Parathyroid adenoma (tissue), 2 donors: ENCODE data around the gene PACRG.

Experiments used
- H2AFZ ChIP-seq: fragments of 300-600 bp; sonication (generic); one replicate; pipeline ENCODE4 v1.7.0; 2017; ENCODE audit warnings: antibody characterized with exemption, mild to moderate bottlenecking
- H3K27ac ChIP-seq: fragments of 300-600 bp; sonication (generic); one replicate; pipeline ENCODE4 v1.7.0; 2017
- H3K27me3 ChIP-seq: fragments of 300-600 bp; sonication (generic); one replicate; pipeline ENCODE4 v1.7.0; 2017; ENCODE audit warnings: low read length; ENCODE audit not compliant: control insufficient read depth, insufficient read depth
- H3K36me3 ChIP-seq: fragments of 300-600 bp; sonication (generic); one replicate; pipeline ENCODE4 v1.7.0; 2017; ENCODE audit warnings: low read length; ENCODE audit not compliant: control insufficient read depth, insufficient read depth
- H3K4me1 ChIP-seq: fragments of 300-600 bp; sonication (generic); one replicate; pipeline ENCODE4 v1.7.0; 2017; ENCODE audit warnings: control low read depth
- H3K4me2 ChIP-seq: fragments of 300-600 bp; sonication (generic); one replicate; pipeline ENCODE4 v1.7.0; 2017; ENCODE audit warnings: low read length
- H3K4me3 ChIP-seq: fragments of 300-600 bp; sonication (generic); one replicate; pipeline ENCODE4 v1.7.0; 2017; ENCODE audit warnings: low read depth, low read length
- H3K79me2 ChIP-seq: fragments of 300-600 bp; sonication (generic); one replicate; pipeline ENCODE4 v1.7.0; 2017; ENCODE audit warnings: control low read depth
- H3K9ac ChIP-seq: fragments of 300-600 bp; sonication (generic); one replicate; pipeline ENCODE4 v1.7.0; 2017; ENCODE audit warnings: mild to moderate bottlenecking
- H3K9me3 ChIP-seq: fragments of 300-600 bp; sonication (generic); one replicate; pipeline ENCODE4 v1.7.0; 2017; ENCODE audit warnings: low read length; ENCODE audit not compliant: control insufficient read depth
- TF ChIP-seq, protein P1 (sequence below): fragments of 300-600 bp; sonication (generic); IDR thresholded peaks from one replicate; pipeline ENCODE4 v1.7.0; 2017; ENCODE audit warnings: antibody characterized with exemption, mild to moderate bottlenecking
- donor health status: primary hyperparathyroidism.

PACRG gene

GRCh38 chr6:162943369-162943768 lies 215.6 kb downstream of the PACRG start:
- TF ChIP-seq, protein P1, sequence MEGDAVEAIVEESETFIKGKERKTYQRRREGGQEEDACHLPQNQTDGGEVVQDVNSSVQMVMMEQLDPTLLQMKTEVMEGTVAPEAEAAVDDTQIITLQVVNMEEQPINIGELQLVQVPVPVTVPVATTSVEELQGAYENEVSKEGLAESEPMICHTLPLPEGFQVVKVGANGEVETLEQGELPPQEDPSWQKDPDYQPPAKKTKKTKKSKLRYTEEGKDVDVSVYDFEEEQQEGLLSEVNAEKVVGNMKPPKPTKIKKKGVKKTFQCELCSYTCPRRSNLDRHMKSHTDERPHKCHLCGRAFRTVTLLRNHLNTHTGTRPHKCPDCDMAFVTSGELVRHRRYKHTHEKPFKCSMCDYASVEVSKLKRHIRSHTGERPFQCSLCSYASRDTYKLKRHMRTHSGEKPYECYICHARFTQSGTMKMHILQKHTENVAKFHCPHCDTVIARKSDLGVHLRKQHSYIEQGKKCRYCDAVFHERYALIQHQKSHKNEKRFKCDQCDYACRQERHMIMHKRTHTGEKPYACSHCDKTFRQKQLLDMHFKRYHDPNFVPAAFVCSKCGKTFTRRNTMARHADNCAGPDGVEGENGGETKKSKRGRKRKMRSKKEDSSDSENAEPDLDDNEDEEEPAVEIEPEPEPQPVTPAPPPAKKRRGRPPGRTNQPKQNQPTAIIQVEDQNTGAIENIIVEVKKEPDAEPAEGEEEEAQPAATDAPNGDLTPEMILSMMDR, result no peak
- no peak overlapping the region for H3K27ac ChIP-seq
- H3K4me2 ChIP-seq, result no peak overlapping the region
- H3K4me1 ChIP-seq, result no peaks in the 10 kb centered on the region
- no peak overlapping the region for H3K4me3 ChIP-seq
- H3K79me2 ChIP-seq, result no peaks in the 10 kb centered on the region
- no peaks in the 10 kb centered on the region for H3K36me3 ChIP-seq
- H3K27me3 ChIP-seq, result no peaks in the 10 kb centered on the region
- H3K9me3 ChIP-seq, result no peaks in the 10 kb centered on the region
- H3K9ac ChIP-seq, result no peak overlapping the region
- H2AFZ ChIP-seq, result no peak overlapping the region

DNA sequence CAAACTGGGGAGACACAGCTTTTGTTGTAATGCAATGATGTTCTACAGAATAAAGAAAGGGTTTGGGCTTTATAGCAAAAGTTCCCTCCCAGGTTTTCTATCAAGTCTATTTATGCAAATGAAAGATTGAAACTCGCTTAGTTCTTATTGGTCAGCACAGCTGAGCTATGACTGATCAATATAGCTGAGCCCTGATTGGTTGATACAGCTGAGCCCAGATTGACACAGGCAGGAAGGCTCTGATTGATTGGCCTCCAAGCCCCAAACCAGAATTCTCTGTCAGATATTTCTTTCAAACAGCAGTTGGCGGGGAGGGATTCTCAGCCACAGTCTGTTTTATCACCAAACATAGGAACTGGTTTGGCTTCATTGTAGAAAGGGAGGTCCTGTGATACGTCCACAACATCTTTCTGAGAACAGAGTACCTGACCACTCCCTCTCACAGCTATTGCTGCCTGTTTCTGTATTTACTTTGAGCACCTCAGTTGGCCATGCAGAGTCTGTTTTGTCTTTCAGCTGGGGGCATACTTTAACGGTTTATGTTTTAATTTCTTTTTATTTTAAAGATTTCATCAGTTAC lies 223.5 kb downstream of the PACRG start:
- Histone ChIP-seq H3K9me3 (no peaks in the 10 kb centered on the region), H3K9ac (no peak overlapping the region), H3K36me3 (no peaks in the 10 kb centered on the region), H3K4me3 (no peak overlapping the region), H3K27me3 (no peaks in the 10 kb centered on the region), H3K79me2 (no peaks in the 10 kb centered on the region), H2AFZ (no peak overlapping the region), H3K27ac (no peak overlapping the region), H3K4me1 (no peaks in the 10 kb centered on the region), H3K4me2 (no peak overlapping the region)
- TF ChIP-seq, protein P1, result no peak

DNA sequence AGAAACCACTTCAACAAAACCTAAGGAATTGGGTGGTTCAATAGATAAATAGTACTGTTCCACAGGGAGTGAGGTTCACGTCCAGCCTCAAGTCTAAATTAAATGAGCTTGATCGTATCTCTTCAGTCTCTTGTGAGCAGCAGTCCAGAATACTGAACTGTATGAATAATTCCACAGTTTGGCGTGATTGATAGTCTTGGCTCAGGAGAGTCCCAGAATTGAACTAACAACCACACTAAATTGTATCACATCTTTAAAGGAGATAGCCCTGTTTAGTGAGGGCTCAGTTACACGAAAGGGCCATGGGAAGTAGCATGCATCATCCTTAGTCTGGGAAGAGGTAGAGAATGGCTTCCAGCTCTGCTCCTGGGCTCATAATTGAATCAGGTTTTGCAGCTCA lies 224.6 kb downstream of the PACRG start:
- Histone ChIP-seq H3K9me3 (no peaks in the 10 kb centered on the region), H3K79me2 (no peaks in the 10 kb centered on the region), H2AFZ (no peak overlapping the region), H3K4me2 (no peak overlapping the region), H3K27ac (no peak overlapping the region), H3K9ac (no peak overlapping the region), H3K4me3 (no peak overlapping the region), H3K4me1 (no peaks in the 10 kb centered on the region), H3K36me3 (no peaks in the 10 kb centered on the region), H3K27me3 (no peaks in the 10 kb centered on the region)
- TF ChIP-seq, protein P1, result no peak

- Histone ChIP-seq H3K9ac (no peak overlapping the region), H3K27me3 (no peaks in the 10 kb centered on the region), H3K9me3 (no peaks in the 10 kb centered on the region), H3K4me3 (no peak overlapping the region), H3K4me1 (no peaks in the 10 kb centered on the region), H3K27ac (no peak overlapping the region), H3K4me2 (no peak overlapping the region), H2AFZ (no peak overlapping the region), H3K36me3 (no peaks in the 10 kb centered on the region), H3K79me2 (no peaks in the 10 kb centered on the region)
- TF ChIP-seq, protein P1, result no peak
These were observed 229.3 kb downstream of the PACRG start for GRCh38 chr6:162957062-162957461.
